GM21390 (cell line): Measurements from ENCODE around the gene CRYM.
A peak's percentile ranks its signal among the peaks of the same experiment; 100 is the strongest.
"Not testable (repeated sequence)": the region's sequence is repeated elsewhere in the genome, so short reads cannot be mapped to it uniquely, and the experiment has no call there.

Source experiments
- ATAC-seq: cut with Tn5 transposase; IDR thresholded peaks from one replicate; pipeline ENCODE4 v1.9.1; 2021; ENCODE audit not compliant: unreplicated experiment

The CRYM gene

GRCh38 chr16:21277927-21278706, at the start of gene CRYM:
Gene CRYM (minus strand): TSS chr16:21278290. CDS start chr16:21278251, 39 bp downstream.
- ATAC-seq, result no peak

GRCh38 chr16:21327046-21327445, 49.0 kb upstream of the CRYM start:
- no peak for ATAC-seq

- ATAC-seq, result no peak
Observed at GRCh38 chr16:21326459-21326858, 48.4 kb upstream of the CRYM start.

- ATAC-seq, result no peak
Observed at GRCh38 chr16:21324267-21324666, 46.2 kb upstream of the CRYM start.

- not testable (repeated sequence) for ATAC-seq
Observed at GRCh38 chr16:21322251-21322650, 44.2 kb upstream of the CRYM start.

- ATAC-seq, result no peak
Observed at GRCh38 chr16:21321736-21322135, 43.6 kb upstream of the CRYM start.

- ATAC-seq, result no peak
Observed at GRCh38 chr16:21314339-21314738, 36.2 kb upstream of the CRYM start.

GRCh38 chr16:21312863-21313372, 34.8 kb upstream of the CRYM start:
- not testable (repeated sequence) for ATAC-seq

GRCh38 chr16:21312046-21312445, 34.0 kb upstream of the CRYM start:
- not testable (repeated sequence) for ATAC-seq

GRCh38 chr16:21306712-21307111, 28.6 kb upstream of the CRYM start:
- ATAC-seq, result not testable (repeated sequence)

GRCh38 chr16:21302898-21303528, 24.9 kb upstream of the CRYM start:
- no peak for ATAC-seq

- no peak for ATAC-seq
Observed at GRCh38 chr16:21302454-21302853, 24.4 kb upstream of the CRYM start.

- no peak for ATAC-seq
Observed at GRCh38 chr16:21301895-21302291, 23.8 kb upstream of the CRYM start.

GRCh38 chr16:21301168-21301894, 23.2 kb upstream of the CRYM start:
- ATAC-seq, result peak; percentile 58

GRCh38 chr16:21300309-21301167, 22.4 kb upstream of the CRYM start:
- peak; percentile 53 for ATAC-seq

GRCh38 chr16:21289789-21290188, 11.7 kb upstream of the CRYM start:
- not testable (repeated sequence) for ATAC-seq

- ATAC-seq, result no peak
Observed at GRCh38 chr16:21285314-21285713, 7.2 kb upstream of the CRYM start.

GRCh38 chr16:21284414-21284813, 6.3 kb upstream of the CRYM start:
- no peak for ATAC-seq

GRCh38 chr16:21283521-21284289, 5.6 kb upstream of the CRYM start:
- no peak for ATAC-seq
